Measurements from ENCODE around the gene PNPO.

- no peak for TF ChIP-seq EZH2 (IDR thresholded peaks at IDR 0.05; ENCODE audit: borderline replicate concordance, low read depth, low read length, poor library complexity, severe bottlenecking)
- no peak for TF ChIP-seq CTCF (conservative IDR thresholded peaks at IDR 0.05; ENCODE audit: low read depth, low read length)
Measured at GRCh38 chr17:47990962-47991731, 49.8 kb downstream of the PNPO start.
